Memory B cell (primary cell): Measurements from ENCODE around the gene LMO7.

Source experiments
- ATAC-seq: fragments of 150-1000 bp; cut with Tn5 transposase; 2 replicates; pipeline ENCODE4 v1.10.0; 2021; ENCODE audit warnings: low read depth, mild to moderate bottlenecking, moderate library complexity
- DNase-seq, 2 donors: peaks; one replicate each; pipeline ENCODE4 v3.0.0; 2022; ENCODE audit warnings: low spot score in 2 of 2
- H3K27ac Mint-ChIP-seq: one replicate; pipeline ENCODE4 v1.8.0; 2022; ENCODE audit warnings: mild to moderate bottlenecking, moderate library complexity, mixed read lengths
- H3K27me3 Mint-ChIP-seq: one replicate; pipeline ENCODE4 v1.8.0; 2022; ENCODE audit warnings: mixed read lengths
- H3K36me3 Mint-ChIP-seq: one replicate; pipeline ENCODE4 v1.8.0; 2022; ENCODE audit warnings: mild to moderate bottlenecking, mixed read lengths
- H3K4me1 Mint-ChIP-seq: one replicate; pipeline ENCODE4 v1.8.0; 2022; ENCODE audit warnings: mixed read lengths
- H3K4me3 Mint-ChIP-seq: one replicate; pipeline ENCODE4 v1.8.0; 2022; ENCODE audit warnings: mild to moderate bottlenecking, moderate library complexity, mixed read lengths
- H3K9me3 Mint-ChIP-seq: one replicate; pipeline ENCODE4 v1.8.0; 2022; ENCODE audit warnings: mixed read lengths

Gene LMO7

GRCh38 chr13:75831389-75831788 is 195.3 kb downstream of the LMO7 start:
- no peak for DNase-seq
- Mint-ChIP-seq H3K9me3 (peaks cover 2% of the 10 kb centered on the region), H3K27ac (no peak overlapping the region), H3K36me3 (peaks cover 17% of the 10 kb centered on the region), H3K27me3 (no peaks in the 10 kb centered on the region), H3K4me1 (peaks cover 3% of the 10 kb centered on the region), H3K4me3 (no peak overlapping the region)
- ATAC-seq, result no peak

- DNase-seq, result no peak
- H3K36me3 Mint-ChIP-seq, result peaks cover 13% of the 10 kb centered on the region
These were observed 196.7 kb downstream of the LMO7 start for GRCh38 chr13:75832812-75833211.

GRCh38 chr13:75836441-75836840 is 200.3 kb downstream of the LMO7 start:
- no peak overlapping the region for H3K27ac Mint-ChIP-seq
- DNase-seq, result no peak
- no peaks in the 10 kb centered on the region for H3K4me1 Mint-ChIP-seq
- peaks cover 19% of the 10 kb centered on the region for H3K36me3 Mint-ChIP-seq
- no peaks in the 10 kb centered on the region for H3K27me3 Mint-ChIP-seq
- H3K9me3 Mint-ChIP-seq, result no peaks in the 10 kb centered on the region
- H3K4me3 Mint-ChIP-seq, result no peak overlapping the region
- ATAC-seq, result no peak

More at GRCh38 chr13:75832812-75833211, 196.7 kb downstream of the LMO7 start:
- H3K9me3 Mint-ChIP-seq, result peaks cover 2% of the 10 kb centered on the region
- no peaks in the 10 kb centered on the region for H3K27me3 Mint-ChIP-seq
- no peak overlapping the region for H3K27ac Mint-ChIP-seq
- no peak for ATAC-seq
- H3K4me1 Mint-ChIP-seq, result peaks cover 3% of the 10 kb centered on the region
- no peak overlapping the region for H3K4me3 Mint-ChIP-seq

- no peaks in the 10 kb centered on the region for H3K27me3 Mint-ChIP-seq
- ATAC-seq (no peak), DNase-seq (no peak)
- H3K4me1 Mint-ChIP-seq, result no peaks in the 10 kb centered on the region
- H3K36me3 Mint-ChIP-seq, result peaks cover 34% of the 10 kb centered on the region
- no peak overlapping the region for H3K4me3 Mint-ChIP-seq
- H3K27ac Mint-ChIP-seq, result no peak overlapping the region
- no peaks in the 10 kb centered on the region for H3K9me3 Mint-ChIP-seq
These were observed 202.4 kb downstream of the LMO7 start for GRCh38 chr13:75838366-75839005.

GRCh38 chr13:75839406-75839805 is 203.3 kb downstream of the LMO7 start:
- DNase-seq, result no peak

GRCh38 chr13:75841905-75842304 is 205.8 kb downstream of the LMO7 start:
- H3K36me3 Mint-ChIP-seq, result peaks cover 33% of the 10 kb centered on the region
- H3K4me1 Mint-ChIP-seq, result no peaks in the 10 kb centered on the region
- DNase-seq (no peak), ATAC-seq (no peak)
- no peak overlapping the region for H3K4me3 Mint-ChIP-seq
- H3K9me3 Mint-ChIP-seq, result no peaks in the 10 kb centered on the region
- no peak overlapping the region for H3K27ac Mint-ChIP-seq
- no peaks in the 10 kb centered on the region for H3K27me3 Mint-ChIP-seq

More at GRCh38 chr13:75839406-75839805, 203.3 kb downstream of the LMO7 start:
- no peak for ATAC-seq
- Mint-ChIP-seq H3K4me1 (no peaks in the 10 kb centered on the region), H3K36me3 (peaks cover 34% of the 10 kb centered on the region), H3K27ac (no peak overlapping the region), H3K4me3 (no peak overlapping the region), H3K9me3 (no peaks in the 10 kb centered on the region), H3K27me3 (no peaks in the 10 kb centered on the region)

- no peak overlapping the region for H3K27ac Mint-ChIP-seq
- no peaks in the 10 kb centered on the region for H3K27me3 Mint-ChIP-seq
- H3K9me3 Mint-ChIP-seq, result no peaks in the 10 kb centered on the region
- no peaks in the 10 kb centered on the region for H3K4me1 Mint-ChIP-seq
- peaks cover 32% of the 10 kb centered on the region for H3K36me3 Mint-ChIP-seq
- H3K4me3 Mint-ChIP-seq, result no peak overlapping the region
- no peak for ATAC-seq
- DNase-seq, result no peak
These were observed 206.9 kb downstream of the LMO7 start for GRCh38 chr13:75843074-75843473.

GRCh38 chr13:75843991-75844390 is 207.9 kb downstream of the LMO7 start:
- Mint-ChIP-seq H3K4me3 (no peak overlapping the region), H3K4me1 (no peaks in the 10 kb centered on the region), H3K27ac (no peak overlapping the region), H3K36me3 (peaks cover 35% of the 10 kb centered on the region), H3K27me3 (no peaks in the 10 kb centered on the region), H3K9me3 (no peaks in the 10 kb centered on the region)
- DNase-seq, result no peak
- ATAC-seq, result no peak

- Mint-ChIP-seq H3K4me1 (no peaks in the 10 kb centered on the region), H3K27me3 (no peaks in the 10 kb centered on the region), H3K27ac (no peak overlapping the region), H3K4me3 (no peak overlapping the region), H3K36me3 (peaks cover 25% of the 10 kb centered on the region), H3K9me3 (no peaks in the 10 kb centered on the region)
- ATAC-seq, result no peak
- DNase-seq, result no peak
These were observed 211.5 kb downstream of the LMO7 start for GRCh38 chr13:75847588-75847987.

GRCh38 chr13:75850916-75851315 is 214.8 kb downstream of the LMO7 start:
- ATAC-seq, result no peak
- no peak overlapping the region for H3K4me3 Mint-ChIP-seq
- H3K27ac Mint-ChIP-seq, result no peak overlapping the region
- H3K27me3 Mint-ChIP-seq, result no peaks in the 10 kb centered on the region
- no peak for DNase-seq
- H3K9me3 Mint-ChIP-seq, result no peaks in the 10 kb centered on the region
- peaks cover 30% of the 10 kb centered on the region for H3K36me3 Mint-ChIP-seq
- H3K4me1 Mint-ChIP-seq, result no peaks in the 10 kb centered on the region

GRCh38 chr13:75855216-75855615 is 219.1 kb downstream of the LMO7 start:
- H3K36me3 Mint-ChIP-seq, result peaks cover 21% of the 10 kb centered on the region

GRCh38 chr13:75855847-75856246 is 219.7 kb downstream of the LMO7 start:
- H3K27me3 Mint-ChIP-seq, result no peaks in the 10 kb centered on the region
- ATAC-seq (no peak), DNase-seq (no peak)
- no peaks in the 10 kb centered on the region for H3K4me1 Mint-ChIP-seq
- peaks cover 17% of the 10 kb centered on the region for H3K36me3 Mint-ChIP-seq
- no peak overlapping the region for H3K27ac Mint-ChIP-seq
- no peak overlapping the region for H3K4me3 Mint-ChIP-seq
- H3K9me3 Mint-ChIP-seq, result no peaks in the 10 kb centered on the region

More at GRCh38 chr13:75855216-75855615, 219.1 kb downstream of the LMO7 start:
- ATAC-seq, result no peak
- no peak overlapping the region for H3K27ac Mint-ChIP-seq
- no peak for DNase-seq
- no peaks in the 10 kb centered on the region for H3K9me3 Mint-ChIP-seq
- H3K27me3 Mint-ChIP-seq, result no peaks in the 10 kb centered on the region
- no peak overlapping the region for H3K4me3 Mint-ChIP-seq
- no peaks in the 10 kb centered on the region for H3K4me1 Mint-ChIP-seq

GRCh38 chr13:75857291-75857690 is 221.2 kb downstream of the LMO7 start:
- peaks cover 16% of the 10 kb centered on the region for H3K36me3 Mint-ChIP-seq

GRCh38 chr13:75860935-75861334 is 224.8 kb downstream of the LMO7 start:
- Mint-ChIP-seq H3K4me3 (no peak overlapping the region), H3K27ac (no peak overlapping the region), H3K36me3 (peaks cover 3% of the 10 kb centered on the region), H3K4me1 (no peaks in the 10 kb centered on the region), H3K9me3 (no peaks in the 10 kb centered on the region), H3K27me3 (no peaks in the 10 kb centered on the region)
- DNase-seq, result no peak
- no peak for ATAC-seq

More at GRCh38 chr13:75857291-75857690, 221.2 kb downstream of the LMO7 start:
- no peaks in the 10 kb centered on the region for H3K27me3 Mint-ChIP-seq
- ATAC-seq, result no peak
- H3K27ac Mint-ChIP-seq, result no peak overlapping the region
- H3K4me3 Mint-ChIP-seq, result no peak overlapping the region
- DNase-seq, result no peak
- H3K9me3 Mint-ChIP-seq, result no peaks in the 10 kb centered on the region
- H3K4me1 Mint-ChIP-seq, result no peaks in the 10 kb centered on the region

GRCh38 chr13:75861786-75862185 is 225.7 kb downstream of the LMO7 start:
- H3K4me1 Mint-ChIP-seq, result no peaks in the 10 kb centered on the region
- no peak overlapping the region for H3K27ac Mint-ChIP-seq

More at GRCh38 chr13:75861786-75862185, 225.7 kb downstream of the LMO7 start:
- peaks cover 2% of the 10 kb centered on the region for H3K27me3 Mint-ChIP-seq
- H3K36me3 Mint-ChIP-seq, result peaks cover 1% of the 10 kb centered on the region
- DNase-seq (no peak), ATAC-seq (no peak)
- no peaks in the 10 kb centered on the region for H3K9me3 Mint-ChIP-seq
- H3K4me3 Mint-ChIP-seq, result no peak overlapping the region
